ENCODE measurements around the gene HADHA.

Gene HADHA

GRCh38 chr2:26214759-26215158 lies 29.7 kb downstream of the HADHA start:
- DNase-seq (ENCODE audit: low read depth) = no peak
- no peak for TF ChIP-seq CTCF (conservative IDR thresholded peaks at IDR 0.05; ENCODE audit: low read length)
- H3K4me3 ChIP-seq (ENCODE audit: low read length) = no peak overlapping the region

- TF ChIP-seq CTCF (conservative IDR thresholded peaks at IDR 0.05; ENCODE audit: low read length) = no peak
Observed at GRCh38 chr2:26212011-26212410, 32.4 kb downstream of the HADHA start.

GRCh38 chr2:26203906-26204305 lies 40.5 kb downstream of the HADHA start:
- no peak overlapping the region for H3K4me3 ChIP-seq (ENCODE audit: low read length)
- no peak for DNase-seq (ENCODE audit: low read depth)
- TF ChIP-seq CTCF (conservative IDR thresholded peaks at IDR 0.05; ENCODE audit: low read length) = no peak

More at GRCh38 chr2:26212011-26212410, 32.4 kb downstream of the HADHA start:
- no peak for DNase-seq (ENCODE audit: low read depth)
- no peak overlapping the region for H3K4me3 ChIP-seq (ENCODE audit: low read length)

- TF ChIP-seq CTCF (conservative IDR thresholded peaks at IDR 0.05; ENCODE audit: low read length) = no peak
- H3K4me3 ChIP-seq (ENCODE audit: low read length) = no peak overlapping the region
- no peak for DNase-seq (ENCODE audit: low read depth)
Observed at GRCh38 chr2:26202981-26203490, 41.4 kb downstream of the HADHA start.

- DNase-seq (ENCODE audit: low read depth) = no peak
- no peak overlapping the region for H3K4me3 ChIP-seq (ENCODE audit: low read length)
- TF ChIP-seq CTCF (conservative IDR thresholded peaks at IDR 0.05; ENCODE audit: low read length) = no peak
Observed at GRCh38 chr2:26197516-26197915, 46.9 kb downstream of the HADHA start.

GRCh38 chr2:26196683-26197418 lies 47.6 kb downstream of the HADHA start:
- TF ChIP-seq CTCF (conservative IDR thresholded peaks at IDR 0.05; ENCODE audit: low read length) = no peak
- no peak for DNase-seq (ENCODE audit: low read depth)
- no peak overlapping the region for H3K4me3 ChIP-seq (ENCODE audit: low read length)
